Neural progenitor cell (in vitro differentiated cells): ENCODE results near the gene WAC. TPM values are rescaled to one million over a fixed set of nuclear protein-coding genes. Genes with fewer than 3 reads are reported as not detected.

Experiments used
- DNase-seq: peaks from one replicate; pipeline ENCODE4 v3.0.0-alpha.2; 2016; ENCODE audit warnings: low spot score
- H2AFZ ChIP-seq: fragments of 200-600 bp; sonication (generic); replicated peaks from 2 replicates; pipeline ENCODE4 v1.6.1; 2016; ENCODE audit warnings: antibody characterized with exemption
- H3F3A ChIP-seq: fragments of 200-600 bp; sonication (generic); 2 replicates; pipeline ENCODE4 v1.6.1; 2016; ENCODE audit warnings: antibody characterized with exemption, low read depth
- H3K27ac ChIP-seq: fragments of 200-600 bp; sonication (generic); 2 replicates; pipeline ENCODE4 v1.5.1; 2016; ENCODE audit warnings: mild to moderate bottlenecking
- H3K27me3 ChIP-seq: fragments of 200-600 bp; sonication (generic); 2 replicates; pipeline ENCODE4 v1.6.1; 2016; ENCODE audit warnings: mild to moderate bottlenecking, moderate library complexity
- H3K36me3 ChIP-seq: fragments of 200-600 bp; sonication (generic); 2 replicates; pipeline ENCODE4 v1.5.1; 2016
- H3K4me1 ChIP-seq: fragments of 200-600 bp; sonication (generic); 2 replicates; pipeline ENCODE4 v1.6.1; 2016; ENCODE audit warnings: mixed run types
- H3K4me2 ChIP-seq: fragments of 200-600 bp; sonication (generic); 2 replicates; pipeline ENCODE4 v1.6.1; 2016
- H3K4me3 ChIP-seq: fragments of 200-600 bp; sonication (generic); 2 replicates; pipeline ENCODE4 v1.5.1; 2016
- H3K79me2 ChIP-seq: fragments of 200-600 bp; sonication (generic); 2 replicates; pipeline ENCODE4 v1.6.1; 2016; ENCODE audit warnings: low read depth
- H3K9ac ChIP-seq: fragments of 200-600 bp; sonication (generic); 2 replicates; pipeline ENCODE4 v1.6.1; 2016
- H3K9me3 ChIP-seq: fragments of 200-600 bp; sonication (generic); 2 replicates; pipeline ENCODE4 v1.5.1; 2016; ENCODE audit warnings: low read depth
- H4K20me1 ChIP-seq: fragments of 200-600 bp; sonication (generic); 2 replicates; pipeline ENCODE4 v1.6.1; 2016; ENCODE audit warnings: low read depth
- H3K27ac Mint-ChIP-seq: 3 replicates; pipeline ENCODE4 v1.8.0; 2021; ENCODE audit warnings: mixed read lengths
- H3K27me3 Mint-ChIP-seq: 2 replicates; pipeline ENCODE4 v1.8.0; 2022; ENCODE audit warnings: low read depth, mild to moderate bottlenecking, inconsistent platforms, moderate library complexity, mixed read lengths; ENCODE audit not compliant: insufficient read depth
- H3K36me3 Mint-ChIP-seq: 3 replicates; pipeline ENCODE4 v1.8.0; 2021; ENCODE audit warnings: mixed read lengths
- H3K4me1 Mint-ChIP-seq: 3 replicates; pipeline ENCODE4 v1.8.0; 2021; ENCODE audit warnings: mixed read lengths
- H3K4me3 Mint-ChIP-seq: 3 replicates; pipeline ENCODE4 v1.8.0; 2021; ENCODE audit warnings: mild to moderate bottlenecking, moderate library complexity, mixed read lengths
- H3K9me3 Mint-ChIP-seq: 3 replicates; pipeline ENCODE4 v1.8.0; 2020; ENCODE audit warnings: mixed read lengths
- EZH2 ChIP-seq: fragments of 200-600 bp; sonication (generic); IDR thresholded peaks from 2 replicates; pipeline ENCODE4 v1.6.1; 2017; ENCODE audit warnings: antibody characterized with exemption, mild to moderate bottlenecking, moderate library complexity
- EZH2phosphoT487 ChIP-seq: fragments of 200-600 bp; sonication (generic); IDR thresholded peaks from 2 replicates; pipeline ENCODE4 v1.6.1; 2017; ENCODE audit warnings: antibody characterized with exemption
- total RNA-seq: library from RNA; depleted of rRNA; stranded (reverse); fragments of >200 nt; gene quantifications from 2 replicates; pipeline ENCODE4 v1.2.3, GENCODE V29; 2015; ENCODE audit warnings: low replicate concordance
- TF ChIP-seq, protein P1 (sequence below): fragments of 200-600 bp; sonication (generic); IDR thresholded peaks from 2 replicates; pipeline ENCODE4 v1.5.1; 2017; ENCODE audit warnings: antibody characterized with exemption, mild to moderate bottlenecking

The WAC gene
- total RNA-seq, 1 donor from 2014 or later: 174 TPM

DNA sequence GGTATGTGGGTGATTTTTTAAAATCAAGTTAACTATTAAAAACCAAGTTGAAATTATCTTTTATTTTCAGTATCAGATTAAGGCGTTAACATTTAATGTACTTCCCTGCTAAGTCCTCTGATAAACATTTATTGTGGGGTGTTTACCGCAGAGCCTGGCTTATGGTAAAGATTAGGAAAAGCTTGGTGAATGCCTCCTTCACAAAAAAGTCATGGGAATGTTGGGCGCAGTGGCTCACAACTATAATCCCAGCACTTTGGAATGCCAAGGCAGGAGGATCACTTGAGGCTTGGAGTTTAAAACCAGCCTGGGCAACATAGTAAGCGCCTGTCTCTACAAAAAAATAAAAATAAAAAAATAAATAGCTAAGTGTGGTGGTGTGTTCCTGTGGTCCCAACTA, 53.3 kb downstream of the WAC start:
- no peak overlapping the region for H3K27ac Mint-ChIP-seq
- peaks cover 2% of the 10 kb centered on the region for H3K27me3 Mint-ChIP-seq
- Histone ChIP-seq H3K4me3 (no peak overlapping the region), H3K36me3 (peaks cover 45% of the 10 kb centered on the region), H4K20me1 (peaks cover 78% of the 10 kb centered on the region), H3K4me1 (no peaks in the 10 kb centered on the region), H3F3A (peaks cover 24% of the 10 kb centered on the region), H3K4me2 (no peak overlapping the region), H3K27ac (no peak overlapping the region), H3K9me3 (no peaks in the 10 kb centered on the region), H2AFZ (no peak overlapping the region), H3K9ac (no peak overlapping the region), H3K79me2 (peaks cover 100% of the 10 kb centered on the region), H3K27me3 (no peaks in the 10 kb centered on the region)
- H3K4me1 Mint-ChIP-seq: no peaks in the 10 kb centered on the region
- no peak for TF ChIP-seq EZH2
- no peak for TF ChIP-seq EZH2phosphoT487
- TF ChIP-seq, protein P1, sequence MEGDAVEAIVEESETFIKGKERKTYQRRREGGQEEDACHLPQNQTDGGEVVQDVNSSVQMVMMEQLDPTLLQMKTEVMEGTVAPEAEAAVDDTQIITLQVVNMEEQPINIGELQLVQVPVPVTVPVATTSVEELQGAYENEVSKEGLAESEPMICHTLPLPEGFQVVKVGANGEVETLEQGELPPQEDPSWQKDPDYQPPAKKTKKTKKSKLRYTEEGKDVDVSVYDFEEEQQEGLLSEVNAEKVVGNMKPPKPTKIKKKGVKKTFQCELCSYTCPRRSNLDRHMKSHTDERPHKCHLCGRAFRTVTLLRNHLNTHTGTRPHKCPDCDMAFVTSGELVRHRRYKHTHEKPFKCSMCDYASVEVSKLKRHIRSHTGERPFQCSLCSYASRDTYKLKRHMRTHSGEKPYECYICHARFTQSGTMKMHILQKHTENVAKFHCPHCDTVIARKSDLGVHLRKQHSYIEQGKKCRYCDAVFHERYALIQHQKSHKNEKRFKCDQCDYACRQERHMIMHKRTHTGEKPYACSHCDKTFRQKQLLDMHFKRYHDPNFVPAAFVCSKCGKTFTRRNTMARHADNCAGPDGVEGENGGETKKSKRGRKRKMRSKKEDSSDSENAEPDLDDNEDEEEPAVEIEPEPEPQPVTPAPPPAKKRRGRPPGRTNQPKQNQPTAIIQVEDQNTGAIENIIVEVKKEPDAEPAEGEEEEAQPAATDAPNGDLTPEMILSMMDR: no peak
- peaks cover 40% of the 10 kb centered on the region for H3K36me3 Mint-ChIP-seq
- no peaks in the 10 kb centered on the region for H3K9me3 Mint-ChIP-seq
- H3K4me3 Mint-ChIP-seq: no peak overlapping the region
- no peak for DNase-seq

DNA sequence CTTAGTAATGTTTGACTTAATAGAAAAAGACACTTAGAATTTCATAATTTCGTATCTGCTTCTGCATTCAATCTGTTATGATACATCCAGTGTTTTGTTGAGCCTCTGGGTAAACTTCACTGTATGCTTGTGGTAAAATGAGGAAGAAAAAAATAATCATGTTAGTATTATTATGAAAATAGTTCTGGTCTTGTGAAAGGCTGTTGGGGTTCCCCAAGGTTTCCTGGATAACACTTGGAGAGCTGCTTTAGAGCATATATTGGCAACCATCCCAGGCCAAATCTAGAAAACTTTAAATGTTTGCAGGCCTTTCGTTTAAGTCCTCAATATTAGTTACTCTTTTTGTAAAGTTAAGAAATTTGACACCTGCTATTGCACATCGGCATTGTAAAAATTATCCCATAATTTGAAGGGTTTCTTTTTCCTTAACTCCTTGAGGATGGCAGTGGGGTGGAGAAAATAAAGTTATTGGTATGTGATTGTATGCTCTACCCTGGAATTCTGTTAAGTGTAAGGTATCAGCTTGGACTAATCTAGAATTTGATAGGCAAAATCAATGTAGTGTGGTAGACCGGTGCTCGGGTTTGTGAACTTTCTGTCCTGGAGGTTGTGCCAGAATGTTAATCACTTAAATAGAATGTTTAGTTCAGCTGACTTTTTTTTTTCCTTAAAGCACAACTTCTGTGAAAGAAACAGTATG, 54.5 kb downstream of the WAC start:
- no peak overlapping the region for H3K4me3 ChIP-seq
- peaks cover 65% of the 10 kb centered on the region for H4K20me1 ChIP-seq

DNA sequence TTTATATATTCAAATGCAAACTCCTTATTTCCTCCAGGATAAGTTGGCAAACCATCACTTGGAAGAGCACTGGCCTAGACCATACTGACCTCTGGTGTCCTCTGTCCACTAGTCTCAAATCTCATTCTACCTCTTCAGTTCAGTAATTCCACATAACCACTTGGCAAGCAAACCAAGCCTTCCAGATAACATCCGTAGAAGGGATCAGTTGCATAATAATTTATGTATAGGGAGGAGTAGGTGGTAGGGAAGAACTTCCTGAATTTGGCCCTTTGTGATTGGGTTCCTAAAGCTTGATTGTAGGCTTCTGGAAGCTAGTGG, 55.0 kb downstream of the WAC start:
- Mint-ChIP-seq H3K27ac (no peak overlapping the region), H3K27me3 (peaks cover 2% of the 10 kb centered on the region), H3K9me3 (no peaks in the 10 kb centered on the region), H3K4me3 (no peak overlapping the region), H3K4me1 (no peaks in the 10 kb centered on the region), H3K36me3 (peaks cover 49% of the 10 kb centered on the region)
- no peak overlapping the region for H3K9ac ChIP-seq
- H3K4me3 ChIP-seq: no peak overlapping the region
- H4K20me1 ChIP-seq: peaks cover 64% of the 10 kb centered on the region
- H3K27me3 ChIP-seq: no peaks in the 10 kb centered on the region
- no peak overlapping the region for H3K27ac ChIP-seq
- H3K36me3 ChIP-seq: peaks cover 43% of the 10 kb centered on the region
- TF ChIP-seq EZH2phosphoT487 (no peak), EZH2 (no peak)
- TF ChIP-seq, protein P1: no peak
- no peak overlapping the region for H2AFZ ChIP-seq
- no peaks in the 10 kb centered on the region for H3K4me1 ChIP-seq
- peaks cover 24% of the 10 kb centered on the region for H3F3A ChIP-seq
- no peak for DNase-seq
- H3K9me3 ChIP-seq: no peaks in the 10 kb centered on the region
- no peak overlapping the region for H3K4me2 ChIP-seq
- peaks cover 100% of the 10 kb centered on the region for H3K79me2 ChIP-seq

More for the DNA sequence above, 54.5 kb downstream of the WAC start:
- no peak for TF ChIP-seq EZH2phosphoT487
- TF ChIP-seq EZH2: no peak
- TF ChIP-seq, protein P1: no peak
- Mint-ChIP-seq H3K4me1 (no peaks in the 10 kb centered on the region), H3K27me3 (peaks cover 2% of the 10 kb centered on the region), H3K27ac (no peak overlapping the region), H3K36me3 (peaks cover 45% of the 10 kb centered on the region), H3K4me3 (no peak overlapping the region), H3K9me3 (no peaks in the 10 kb centered on the region)
- Histone ChIP-seq H3K9me3 (no peaks in the 10 kb centered on the region), H3K27me3 (no peaks in the 10 kb centered on the region), H3K79me2 (peaks cover 100% of the 10 kb centered on the region), H3K4me1 (no peaks in the 10 kb centered on the region), H3K4me2 (no peak overlapping the region), H3K9ac (no peak overlapping the region), H2AFZ (no peak overlapping the region), H3F3A (peaks cover 24% of the 10 kb centered on the region), H3K36me3 (peaks cover 45% of the 10 kb centered on the region), H3K27ac (no peak overlapping the region)
- no peak for DNase-seq
